Activated naive CD8-positive, alpha-beta T cell (primary cell): Measurements from ENCODE around the gene KCNA2.

ENCODE experiments used
- H3K27ac Mint-ChIP-seq: one replicate; pipeline ENCODE4 v1.8.0; 2021; ENCODE audit warnings: mixed read lengths
- H3K27me3 Mint-ChIP-seq: one replicate; pipeline ENCODE4 v1.8.0; 2021; ENCODE audit warnings: mixed read lengths
- H3K36me3 Mint-ChIP-seq: one replicate; pipeline ENCODE4 v1.8.0; 2021; ENCODE audit warnings: mixed read lengths
- H3K4me1 Mint-ChIP-seq: one replicate; pipeline ENCODE4 v1.8.0; 2021; ENCODE audit warnings: low read depth, mixed read lengths
- H3K4me3 Mint-ChIP-seq: one replicate; pipeline ENCODE4 v1.8.0; 2021; ENCODE audit warnings: mild to moderate bottlenecking, mixed read lengths
- H3K9me3 Mint-ChIP-seq: one replicate; pipeline ENCODE4 v1.8.0; 2021; ENCODE audit warnings: low read depth, mixed read lengths

The KCNA2 gene

DNA sequence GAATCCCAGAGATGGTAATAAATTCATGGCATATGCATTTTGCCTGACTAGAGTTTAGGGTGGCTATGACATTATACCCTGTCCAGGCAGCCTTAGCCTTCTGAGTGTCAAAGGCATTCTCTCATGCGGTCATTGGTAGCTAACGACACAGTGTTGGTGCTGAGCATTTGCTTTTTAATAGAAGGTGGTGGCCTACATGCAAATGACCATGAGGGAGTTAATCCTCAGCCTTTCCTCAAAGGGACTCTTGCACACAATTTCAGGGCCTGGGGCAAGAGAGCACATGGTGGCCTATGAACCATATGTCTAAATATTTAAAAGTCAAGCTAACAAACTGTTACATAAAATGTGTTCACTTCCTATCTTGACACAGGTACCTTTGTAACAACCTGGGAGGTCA, 56.3 kb downstream of the KCNA2 start:
- no peaks in the 10 kb centered on the region for H3K4me1 Mint-ChIP-seq
- no peaks in the 10 kb centered on the region for H3K9me3 Mint-ChIP-seq
- H3K27me3 Mint-ChIP-seq, result peaks cover 16% of the 10 kb centered on the region
- no peaks in the 10 kb centered on the region for H3K36me3 Mint-ChIP-seq
- H3K27ac Mint-ChIP-seq, result no peak overlapping the region
- H3K4me3 Mint-ChIP-seq, result no peak overlapping the region

DNA sequence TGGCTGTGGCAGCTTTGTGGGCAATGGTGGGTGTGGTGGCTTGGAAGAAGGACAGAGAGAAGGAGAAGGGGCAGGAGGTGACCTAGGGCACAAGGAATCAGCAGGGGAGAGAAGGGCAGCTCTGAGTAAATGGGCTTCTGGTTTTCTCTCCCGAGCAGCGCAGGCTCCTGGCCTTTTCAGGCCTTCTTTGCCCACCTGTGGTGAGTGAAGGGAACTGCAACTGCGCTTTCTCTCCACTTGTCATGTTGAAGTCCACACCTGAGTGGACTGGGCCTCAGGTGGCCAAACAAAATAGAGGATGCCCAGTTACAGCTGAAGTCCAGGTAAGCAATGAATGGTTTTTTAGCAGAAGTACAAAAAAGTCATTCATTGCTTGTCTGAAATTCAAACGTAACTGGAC, 57.8 kb downstream of the KCNA2 start:
- no peaks in the 10 kb centered on the region for H3K4me1 Mint-ChIP-seq

DNA sequence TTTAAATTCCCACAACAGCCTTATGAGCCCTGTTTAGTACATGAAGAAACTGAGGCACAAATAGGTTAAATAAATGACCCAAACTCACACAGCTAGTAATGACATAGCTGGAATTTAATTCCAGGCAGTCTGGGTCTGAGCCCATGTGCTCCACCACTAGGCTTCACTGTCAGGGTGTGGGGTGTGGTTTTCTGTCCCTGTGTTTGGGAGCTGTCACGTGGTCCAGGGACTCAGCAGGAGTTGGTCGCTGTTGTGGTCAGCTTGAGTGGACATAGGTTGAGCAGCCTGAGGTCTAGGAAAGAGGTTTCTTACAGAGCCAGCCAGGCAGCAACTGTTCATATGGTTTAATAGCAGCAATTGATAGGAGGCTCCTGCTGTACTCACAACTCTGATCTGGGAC, 59.1 kb downstream of the KCNA2 start:
- H3K4me3 Mint-ChIP-seq, result no peak overlapping the region
- no peaks in the 10 kb centered on the region for H3K9me3 Mint-ChIP-seq
- no peak overlapping the region for H3K27ac Mint-ChIP-seq
- H3K27me3 Mint-ChIP-seq, result no peaks in the 10 kb centered on the region
- no peaks in the 10 kb centered on the region for H3K36me3 Mint-ChIP-seq
- H3K4me1 Mint-ChIP-seq, result no peaks in the 10 kb centered on the region

More for the DNA sequence above, 57.8 kb downstream of the KCNA2 start:
- Mint-ChIP-seq H3K4me3 (no peak overlapping the region), H3K9me3 (no peaks in the 10 kb centered on the region), H3K27me3 (peaks cover 8% of the 10 kb centered on the region), H3K36me3 (no peaks in the 10 kb centered on the region), H3K27ac (no peak overlapping the region)

DNA sequence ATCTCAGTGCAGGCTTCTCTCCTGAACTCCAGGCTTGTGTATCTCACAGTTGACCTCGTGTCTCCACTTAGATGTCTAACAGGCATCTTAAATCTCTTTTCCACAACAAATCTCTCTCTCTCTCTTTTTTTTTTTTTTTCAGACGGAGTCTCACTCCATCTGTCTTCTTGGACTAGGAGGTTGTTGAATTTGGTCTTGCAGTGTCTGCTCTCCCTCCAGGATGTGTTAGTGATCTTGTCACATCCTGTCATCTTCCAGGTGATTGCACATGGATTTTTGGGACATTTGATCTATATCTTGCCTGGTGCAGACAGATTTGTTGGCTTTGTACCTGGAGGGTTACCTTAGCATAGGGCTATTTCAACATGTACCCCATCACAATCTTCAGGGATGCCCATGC, 60.7 kb downstream of the KCNA2 start:
- no peaks in the 10 kb centered on the region for H3K36me3 Mint-ChIP-seq
- H3K27me3 Mint-ChIP-seq, result no peaks in the 10 kb centered on the region
- H3K4me1 Mint-ChIP-seq, result no peaks in the 10 kb centered on the region
- H3K4me3 Mint-ChIP-seq, result no peak overlapping the region
- H3K9me3 Mint-ChIP-seq, result no peaks in the 10 kb centered on the region
- H3K27ac Mint-ChIP-seq, result no peak overlapping the region

DNA sequence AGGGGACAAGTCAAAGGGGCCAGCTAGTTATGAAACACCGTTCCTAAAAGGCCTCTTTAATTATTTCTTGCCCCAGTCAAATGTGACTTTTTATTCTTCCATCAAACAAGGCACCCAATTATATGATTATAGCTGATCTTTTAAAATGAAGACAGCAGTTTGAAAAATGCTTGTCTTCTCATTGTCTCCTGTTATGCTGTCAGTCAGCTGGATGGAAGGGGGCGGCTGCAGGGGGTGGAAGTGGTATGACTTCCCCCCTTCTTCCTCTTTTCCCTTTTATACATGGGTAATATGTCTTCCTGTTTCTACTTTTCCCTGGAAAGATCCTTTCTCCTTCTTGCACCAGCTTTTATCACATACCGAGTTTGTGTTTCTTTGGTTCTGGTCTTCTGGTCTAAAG, 61.4 kb downstream of the KCNA2 start:
- no peaks in the 10 kb centered on the region for H3K9me3 Mint-ChIP-seq

More for the DNA sequence above, 61.4 kb downstream of the KCNA2 start:
- H3K36me3 Mint-ChIP-seq, result no peaks in the 10 kb centered on the region
- no peaks in the 10 kb centered on the region for H3K4me1 Mint-ChIP-seq
- H3K4me3 Mint-ChIP-seq, result no peak overlapping the region
- H3K27ac Mint-ChIP-seq, result no peak overlapping the region
- H3K27me3 Mint-ChIP-seq, result no peaks in the 10 kb centered on the region
